PC-9 (cell line): Measurements from ENCODE around the gene PICALM. TPM values are rescaled to one million over a fixed set of nuclear protein-coding genes. Genes with fewer than 3 reads are reported as not detected.

Experiments
- BruUV-seq: library from RNA; stranded (reverse); fragments of 400-500 nt; replicated peaks from 2 replicates; lab custom pipeline; 2021; lab: Mats Ljungman, UMichigan
- CTCF ChIA-PET: fragments of 300-600 bp; sonication (Branson Sonifier 250); formaldehyde crosslinking; loops from one replicate; lab custom pipeline; 2022; ENCODE audit warnings: antibody characterized with exemption; lab: Charles Lee
- POLR2A ChIA-PET: fragments of 300-600 bp; sonication (Branson Sonifier 250); formaldehyde crosslinking; loops from one replicate; lab custom pipeline; 2022; ENCODE audit warnings: antibody characterized with exemption; ENCODE audit not compliant: unreplicated experiment; lab: Charles Lee
- DNase-seq, 2 experiments: peaks; one replicate each; pipeline versions ENCODE4 v3.0.0 to v3.0.0-alpha.2; 2015 to 2022; ENCODE audit warnings: mixed read lengths in 1 of 2
- H2AFZ ChIP-seq: fragments of 200-600 bp; sonication (generic); 2 replicates; pipeline ENCODE4 v1.8.1; 2017; ENCODE audit warnings: antibody characterized with exemption
- H3F3A ChIP-seq: fragments of 200-600 bp; sonication (generic); 2 replicates; pipeline ENCODE4 v1.8.1; 2017; ENCODE audit warnings: antibody characterized with exemption, mild to moderate bottlenecking, low read depth; ENCODE audit not compliant: insufficient read depth
- H3K27ac ChIP-seq: fragments of 200-600 bp; sonication (generic); 2 replicates; pipeline ENCODE4 v1.6.1; 2016; ENCODE audit warnings: mixed run types
- H3K27me3 ChIP-seq: fragments of 200-600 bp; sonication (generic); 2 replicates; pipeline ENCODE4 v1.6.1; 2016; ENCODE audit warnings: low read depth, mixed run types; ENCODE audit not compliant: insufficient read depth
- H3K36me3 ChIP-seq: fragments of 200-600 bp; sonication (generic); 2 replicates; pipeline ENCODE4 v1.6.1; 2016; ENCODE audit warnings: low read depth, mixed run types
- H3K4me1 ChIP-seq: fragments of 200-600 bp; sonication (generic); replicated peaks from 2 replicates; pipeline ENCODE4 v1.6.1; 2016; ENCODE audit warnings: mixed run types; ENCODE audit not compliant: insufficient read depth
- H3K4me2 ChIP-seq: fragments of 200-600 bp; sonication (generic); 2 replicates; pipeline ENCODE4 v1.6.1; 2017; ENCODE audit warnings: mixed run types
- H3K4me3 ChIP-seq: fragments of 200-600 bp; sonication (generic); 2 replicates; pipeline ENCODE4 v1.6.1; 2016; ENCODE audit warnings: mixed run types
- H3K79me2 ChIP-seq: fragments of 200-600 bp; sonication (generic); 2 replicates; pipeline ENCODE4 v1.6.1; 2017; ENCODE audit warnings: low read depth, mixed run types
- H3K9me2 ChIP-seq: fragments of 200-600 bp; sonication (generic); 2 replicates; pipeline ENCODE4 v1.8.1; 2017; ENCODE audit warnings: mild to moderate bottlenecking; ENCODE audit not compliant: insufficient read depth
- H3K9me3 ChIP-seq: fragments of 200-600 bp; sonication (generic); 2 replicates; pipeline ENCODE4 v1.8.1; 2016; ENCODE audit warnings: low read depth; ENCODE audit not compliant: insufficient read depth
- H4K20me1 ChIP-seq: fragments of 200-600 bp; sonication (generic); 2 replicates; pipeline ENCODE4 v1.8.1; 2017; ENCODE audit not compliant: insufficient read depth
- CTCF ChIP-seq: fragments of 200-600 bp; sonication (generic); conservative IDR thresholded peaks from 2 replicates; pipeline ENCODE4 v1.6.1; 2017; ENCODE audit warnings: mixed run types, antibody characterized with exemption, mild to moderate bottlenecking, moderate library complexity
- EZH2 ChIP-seq: fragments of 200-600 bp; sonication (generic); IDR thresholded peaks from 2 replicates; pipeline ENCODE4 v1.8.0; 2017; ENCODE audit warnings: antibody characterized with exemption, low read depth
- intact Hi-C: fragments of 100-400 bp; cut with micrococcal nuclease; formaldehyde crosslinking; loops from one replicate; pipeline ENCODE4 v1.10.0; 2022; ENCODE audit not compliant: unreplicated experiment
- total RNA-seq: library from RNA; stranded (reverse); gene quantifications from 2 replicates; pipeline ENCODE4 v1.2.3, GENCODE V29; 2021

The PICALM gene
- total RNA-seq, 1 experiment from 2014 or later = 116 TPM

- H3K27ac ChIP-seq = no peak overlapping the region
- H4K20me1 ChIP-seq = peaks cover 14% of the 10 kb centered on the region
- peaks cover 67% of the 10 kb centered on the region for H3K36me3 ChIP-seq
- no peak overlapping the region for H2AFZ ChIP-seq
- intact Hi-C loops = no loop called here
- no peak overlapping the region for H3K4me2 ChIP-seq
- H3K9me2 ChIP-seq = no peaks in the 10 kb centered on the region
- H3K4me1 ChIP-seq = no peaks in the 10 kb centered on the region
- no TSS peak for BruUV-seq
- peaks cover 41% of the 10 kb centered on the region for H3F3A ChIP-seq
- CTCF ChIA-PET = no interaction called here
- DNase-seq = no peak
- no peak for TF ChIP-seq CTCF
- no peak for TF ChIP-seq EZH2
- H3K4me3 ChIP-seq = no peak overlapping the region
- peaks cover 7% of the 10 kb centered on the region; the same call in 1 of the 2 replicates for H3K79me2 ChIP-seq
- no peaks in the 10 kb centered on the region for H3K9me3 ChIP-seq
- POLR2A ChIA-PET = no interaction called here
- H3K27me3 ChIP-seq = no peaks in the 10 kb centered on the region
Observed at GRCh38 chr11:86015699-86016098, 53.2 kb downstream of the PICALM start.

GRCh38 chr11:86014221-86014620, 54.7 kb downstream of the PICALM start:
- Histone ChIP-seq H3K27ac (0 out of 2 replicates have a peak overlapping the region, but pooled peaks have one; percentile 31), H2AFZ (no peak overlapping the region), H3K4me3 (no peak overlapping the region), H3K36me3 (peaks cover 58% of the 10 kb centered on the region), H3K4me2 (no peak overlapping the region), H3K27me3 (no peaks in the 10 kb centered on the region), H3F3A (peaks cover 42% of the 10 kb centered on the region), H3K79me2 (peaks cover 7% of the 10 kb centered on the region; the same call in 1 of the 2 replicates), H3K9me3 (no peaks in the 10 kb centered on the region), H3K4me1 (no peaks in the 10 kb centered on the region), H3K9me2 (no peaks in the 10 kb centered on the region), H4K20me1 (peaks cover 14% of the 10 kb centered on the region)
- POLR2A ChIA-PET = no interaction called here
- CTCF ChIA-PET = no interaction called here
- no TSS peak for BruUV-seq
- DNase-seq = no peak
- intact Hi-C loops = no loop called here
- TF ChIP-seq CTCF (no peak), EZH2 (no peak)

- intact Hi-C loops = no loop called here
- Histone ChIP-seq H2AFZ (no peak overlapping the region), H3K27me3 (no peaks in the 10 kb centered on the region), H3K79me2 (peaks cover 7% of the 10 kb centered on the region; the same call in 1 of the 2 replicates), H3F3A (peaks cover 42% of the 10 kb centered on the region), H4K20me1 (peaks cover 14% of the 10 kb centered on the region), H3K9me3 (no peaks in the 10 kb centered on the region), H3K4me3 (no peak overlapping the region), H3K36me3 (peaks cover 56% of the 10 kb centered on the region), H3K4me1 (no peaks in the 10 kb centered on the region), H3K27ac (no peak overlapping the region), H3K4me2 (no peak overlapping the region), H3K9me2 (no peaks in the 10 kb centered on the region)
- no TSS peak for BruUV-seq
- DNase-seq = no peak
- no peak for TF ChIP-seq CTCF
- TF ChIP-seq EZH2 = no peak
- ChIA-PET CTCF (no interaction called here), POLR2A (no interaction called here)
Observed at GRCh38 chr11:86013713-86014112, 55.2 kb downstream of the PICALM start.
